ENCODE results near the gene CMIP.

DNA sequence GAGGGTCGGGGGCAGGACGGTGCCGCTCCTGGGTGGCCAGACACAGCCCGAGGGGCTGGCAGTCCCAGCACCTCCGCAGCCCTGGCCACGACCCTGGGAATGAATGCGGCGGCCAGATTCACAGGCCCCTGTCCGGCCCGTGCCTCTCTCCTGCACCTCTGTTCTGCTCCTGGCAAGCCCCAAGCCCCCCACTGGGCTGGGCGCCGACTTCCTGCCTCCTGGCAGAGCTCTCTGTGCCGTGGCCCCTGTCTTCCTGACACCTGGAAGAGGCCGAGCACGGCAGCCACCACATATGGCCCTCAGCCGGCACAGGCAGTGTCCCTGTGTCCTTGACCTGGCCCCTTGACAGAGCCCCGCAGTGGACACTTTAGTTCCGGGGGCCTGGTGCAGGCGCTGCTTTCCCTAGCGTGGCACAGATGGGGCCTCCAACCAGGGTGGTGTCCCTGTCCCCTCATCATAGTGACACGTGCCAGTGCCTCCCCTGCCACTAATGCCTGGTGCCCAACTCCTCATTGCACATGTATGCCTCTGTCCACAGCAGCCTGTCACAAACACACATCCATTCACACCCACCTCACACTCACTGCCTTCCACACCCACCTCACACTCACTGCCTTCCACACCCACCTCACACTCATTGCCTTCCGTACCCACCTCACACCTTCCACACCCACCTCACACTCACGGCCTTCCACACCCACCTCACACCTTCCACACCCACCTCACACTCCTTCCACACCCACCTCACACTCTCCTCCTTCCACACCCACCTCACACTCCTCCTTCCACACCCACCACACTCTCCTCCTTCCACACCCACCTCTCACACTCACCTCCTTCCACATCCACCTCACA, 223.9 kb downstream of the CMIP start:
- no peak for TF ChIP-seq SUZ12 (IDR thresholded peaks at IDR 0.05; ENCODE audit: extremely low read depth, insufficient read depth, insufficient read length)
- no peak for TF ChIP-seq ZNF274 (IDR thresholded peaks at IDR 0.05; ENCODE audit: low read depth, low read length)

All from NT2/D1 (cell line).